ENCODE results near the gene C5. TPM values are rescaled to one million over a fixed set of nuclear protein-coding genes. Genes with fewer than 3 reads are reported as not detected.

C5 gene
- polyA plus RNA-seq, 1 of the 3 experiments (the other 2 are of a cell fraction), result 1.8 TPM

- Histone ChIP-seq H3K9me2 (no peaks in the 10 kb centered on the region), H3K9me3 (no peaks in the 10 kb centered on the region), H3F3A (replicated peaks; ENCODE audit: insufficient read depth) (no peaks in the 10 kb centered on the region), H3K4me1 (ENCODE audit: control insufficient read depth in 1 of 2, insufficient read depth in 2 of 2, low read depth in 1 of 2, low read length in 1 of 2) (peaks cover 0 to 2% of the 10 kb centered on the region in 2 experiments; a peak in 1 of 4 replicates), H3K4me3 (ENCODE audit: low read depth in 2 of 2, low read length in 1 of 2) (no peak overlapping the region), H4K20me1 (ENCODE audit: insufficient read depth) (no peaks in the 10 kb centered on the region), H3K27me3 (ENCODE audit: insufficient read depth) (no peaks in the 10 kb centered on the region), H3K4me2 (no peak overlapping the region), H3K36me3 (replicated peaks in 1 of 2; ENCODE audit: control insufficient read depth in 1 of 2, insufficient read depth in 2 of 2, low read length in 1 of 2) (peaks cover 4 to 5% of the 10 kb centered on the region in 2 experiments), H3K27ac (ENCODE audit: low read depth in 2 of 2, low read length in 1 of 2) (no peak overlapping the region), H3K79me2 (ENCODE audit: insufficient read depth) (no peaks in the 10 kb centered on the region), H3K9ac (no peak overlapping the region), H2AFZ (ENCODE audit: low read depth) (no peak overlapping the region)
- ChIA-PET POLR2A (no interaction called here), CTCF (interaction anchor here (3.8 kb wide), 1 partner anchor 16 kb away, joined by 23 read pairs; no protein-coding TSS in a partner anchor)
- no peak for DNase-seq
- TF ChIP-seq RAD21 (IDR thresholded peaks at IDR 0.05; ENCODE audit: low read length) (no peak), GABPA (IDR thresholded peaks at IDR 0.05; ENCODE audit: low read depth) (no peak), MEF2A (IDR thresholded peaks at IDR 0.05; ENCODE audit: borderline replicate concordance, low read depth) (no peak), RCOR1 (IDR thresholded peaks at IDR 0.05; ENCODE audit: low read length) (no peak), ELF1 (IDR thresholded peaks at IDR 0.05) (no peak), SMC3 (IDR thresholded peaks at IDR 0.05; ENCODE audit: low read depth, low read length) (no peak), FOXJ3 (CRISPR knock-in tag; IDR thresholded peaks at IDR 0.05) (no peak), FOSL2 (IDR thresholded peaks at IDR 0.05; ENCODE audit: borderline replicate concordance, low read depth) (no peak)
- TF ChIP-seq, protein P1, sequence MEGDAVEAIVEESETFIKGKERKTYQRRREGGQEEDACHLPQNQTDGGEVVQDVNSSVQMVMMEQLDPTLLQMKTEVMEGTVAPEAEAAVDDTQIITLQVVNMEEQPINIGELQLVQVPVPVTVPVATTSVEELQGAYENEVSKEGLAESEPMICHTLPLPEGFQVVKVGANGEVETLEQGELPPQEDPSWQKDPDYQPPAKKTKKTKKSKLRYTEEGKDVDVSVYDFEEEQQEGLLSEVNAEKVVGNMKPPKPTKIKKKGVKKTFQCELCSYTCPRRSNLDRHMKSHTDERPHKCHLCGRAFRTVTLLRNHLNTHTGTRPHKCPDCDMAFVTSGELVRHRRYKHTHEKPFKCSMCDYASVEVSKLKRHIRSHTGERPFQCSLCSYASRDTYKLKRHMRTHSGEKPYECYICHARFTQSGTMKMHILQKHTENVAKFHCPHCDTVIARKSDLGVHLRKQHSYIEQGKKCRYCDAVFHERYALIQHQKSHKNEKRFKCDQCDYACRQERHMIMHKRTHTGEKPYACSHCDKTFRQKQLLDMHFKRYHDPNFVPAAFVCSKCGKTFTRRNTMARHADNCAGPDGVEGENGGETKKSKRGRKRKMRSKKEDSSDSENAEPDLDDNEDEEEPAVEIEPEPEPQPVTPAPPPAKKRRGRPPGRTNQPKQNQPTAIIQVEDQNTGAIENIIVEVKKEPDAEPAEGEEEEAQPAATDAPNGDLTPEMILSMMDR (IDR thresholded peaks at IDR 0.05), result no peak
- TF ChIP-seq, protein P2, sequence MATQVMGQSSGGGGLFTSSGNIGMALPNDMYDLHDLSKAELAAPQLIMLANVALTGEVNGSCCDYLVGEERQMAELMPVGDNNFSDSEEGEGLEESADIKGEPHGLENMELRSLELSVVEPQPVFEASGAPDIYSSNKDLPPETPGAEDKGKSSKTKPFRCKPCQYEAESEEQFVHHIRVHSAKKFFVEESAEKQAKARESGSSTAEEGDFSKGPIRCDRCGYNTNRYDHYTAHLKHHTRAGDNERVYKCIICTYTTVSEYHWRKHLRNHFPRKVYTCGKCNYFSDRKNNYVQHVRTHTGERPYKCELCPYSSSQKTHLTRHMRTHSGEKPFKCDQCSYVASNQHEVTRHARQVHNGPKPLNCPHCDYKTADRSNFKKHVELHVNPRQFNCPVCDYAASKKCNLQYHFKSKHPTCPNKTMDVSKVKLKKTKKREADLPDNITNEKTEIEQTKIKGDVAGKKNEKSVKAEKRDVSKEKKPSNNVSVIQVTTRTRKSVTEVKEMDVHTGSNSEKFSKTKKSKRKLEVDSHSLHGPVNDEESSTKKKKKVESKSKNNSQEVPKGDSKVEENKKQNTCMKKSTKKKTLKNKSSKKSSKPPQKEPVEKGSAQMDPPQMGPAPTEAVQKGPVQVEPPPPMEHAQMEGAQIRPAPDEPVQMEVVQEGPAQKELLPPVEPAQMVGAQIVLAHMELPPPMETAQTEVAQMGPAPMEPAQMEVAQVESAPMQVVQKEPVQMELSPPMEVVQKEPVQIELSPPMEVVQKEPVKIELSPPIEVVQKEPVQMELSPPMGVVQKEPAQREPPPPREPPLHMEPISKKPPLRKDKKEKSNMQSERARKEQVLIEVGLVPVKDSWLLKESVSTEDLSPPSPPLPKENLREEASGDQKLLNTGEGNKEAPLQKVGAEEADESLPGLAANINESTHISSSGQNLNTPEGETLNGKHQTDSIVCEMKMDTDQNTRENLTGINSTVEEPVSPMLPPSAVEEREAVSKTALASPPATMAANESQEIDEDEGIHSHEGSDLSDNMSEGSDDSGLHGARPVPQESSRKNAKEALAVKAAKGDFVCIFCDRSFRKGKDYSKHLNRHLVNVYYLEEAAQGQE (IDR thresholded peaks at IDR 0.05; ENCODE audit: low read depth, low read length), result no peak
- 92% methylated on average over 3 of the region's 3 CpGs for WGBS (ENCODE audit: low lambda C conversion rate)
Measured at GRCh38 chr9:120966013-120966369, 84.1 kb downstream of the C5 start.

GRCh38 chr9:120965344-120966012 is 84.6 kb downstream of the C5 start:
- peak; percentile 25 for DNase-seq
- peaks cover 5% of the 10 kb centered on the region in 2 experiments for H3K36me3 ChIP-seq (replicated peaks in 1 of 2; ENCODE audit: control insufficient read depth in 1 of 2, insufficient read depth in 2 of 2, low read length in 1 of 2)
- H3K79me2 ChIP-seq (ENCODE audit: insufficient read depth), result no peaks in the 10 kb centered on the region
- WGBS (ENCODE audit: low lambda C conversion rate), result 92% methylated on average over 4 of the region's 4 CpGs
- peaks cover 0 to 2% of the 10 kb centered on the region in 2 experiments; a peak in 1 of 4 replicates for H3K4me1 ChIP-seq (ENCODE audit: control insufficient read depth in 1 of 2, insufficient read depth in 2 of 2, low read depth in 1 of 2, low read length in 1 of 2)
- no peak overlapping the region for H2AFZ ChIP-seq (ENCODE audit: low read depth)
- H3K9me3 ChIP-seq, result no peaks in the 10 kb centered on the region
- H3K4me3 ChIP-seq (ENCODE audit: low read depth in 2 of 2, low read length in 1 of 2), result no peak overlapping the region
- no peaks in the 10 kb centered on the region for H3K27me3 ChIP-seq (ENCODE audit: insufficient read depth)
- CTCF ChIA-PET, result interaction anchor here (2.4 to 3.8 kb wide), 2 partner anchors 16 to 20 kb away, joined by 6 to 23 read pairs; no protein-coding TSS in a partner anchor
- H3K27ac ChIP-seq (ENCODE audit: low read depth in 2 of 2, low read length in 1 of 2), result no peak overlapping the region
- POLR2A ChIA-PET, result no interaction called here
- H3K4me2 ChIP-seq, result no peak overlapping the region
- H3F3A ChIP-seq (replicated peaks; ENCODE audit: insufficient read depth), result no peaks in the 10 kb centered on the region
- TF ChIP-seq TEAD4 (IDR thresholded peaks at IDR 0.05; ENCODE audit: borderline replicate concordance, insufficient read depth), result no peak
- TF ChIP-seq GATA2 (CRISPR knock-in tag; IDR thresholded peaks at IDR 0.05), result no peak
- TF ChIP-seq MXI1 (IDR thresholded peaks at IDR 0.05; ENCODE audit: low read depth, low read length), result no peak
- TF ChIP-seq ELF1 (IDR thresholded peaks at IDR 0.05), result no peak
- TF ChIP-seq RAD21 (IDR thresholded peaks at IDR 0.05; ENCODE audit: low read length), result no peak
- TF ChIP-seq, protein P2 (IDR thresholded peaks at IDR 0.05; ENCODE audit: low read depth, low read length), result no peak
- no peak for TF ChIP-seq SIN3A (IDR thresholded peaks at IDR 0.05; ENCODE audit: borderline replicate concordance, low read depth, low read length)
- TF ChIP-seq MEF2A (IDR thresholded peaks at IDR 0.05; ENCODE audit: borderline replicate concordance, low read depth), result no peak
- no peak for TF ChIP-seq NFIC (IDR thresholded peaks at IDR 0.05; ENCODE audit: borderline replicate concordance)
- H3K9ac ChIP-seq, result no peak overlapping the region
- no peaks in the 10 kb centered on the region for H3K9me2 ChIP-seq
- H4K20me1 ChIP-seq (ENCODE audit: insufficient read depth), result no peaks in the 10 kb centered on the region

Data from SK-N-SH (cell line).